Suppressor macrophage (primary cell): ENCODE results near the gene LRP8.

ENCODE experiments used
- DNase-seq, 4 experiments: peaks; one replicate each; pipeline ENCODE4 v3.0.0-alpha.2; 2020 to 2022

The LRP8 gene

GRCh38 chr1:53339736-53340635 is 12.1 kb upstream of the LRP8 start:
- no peak for DNase-seq

- DNase-seq = no peak
These were observed 10.6 kb upstream of the LRP8 start for GRCh38 chr1:53338423-53338822.

- no peak for DNase-seq
These were observed 9.6 kb upstream of the LRP8 start for GRCh38 chr1:53337499-53337898.

GRCh38 chr1:53336146-53336545 is 8.3 kb upstream of the LRP8 start:
- no peak for DNase-seq

- DNase-seq = no peak
These were observed 7.8 kb upstream of the LRP8 start for GRCh38 chr1:53335661-53336060.

- DNase-seq = peak in 1 of 4 experiments; percentile 17
These were observed 6.9 kb upstream of the LRP8 start for GRCh38 chr1:53334781-53335180.

GRCh38 chr1:53334312-53334711 is 6.4 kb upstream of the LRP8 start:
- DNase-seq = no peak

- no peak for DNase-seq
These were observed 5.0 kb upstream of the LRP8 start for GRCh38 chr1:53332833-53333232.

- DNase-seq = no peak
These were observed 4.3 kb upstream of the LRP8 start for GRCh38 chr1:53332186-53332564.

- no peak for DNase-seq
These were observed 3.7 kb upstream of the LRP8 start for GRCh38 chr1:53331446-53332185.

- peak; percentile 69 to 86 (median 80) for DNase-seq
These were observed 2.9 kb upstream of the LRP8 start for GRCh38 chr1:53330819-53331218.

- no peak for DNase-seq
These were observed 950 bp upstream of the LRP8 start for GRCh38 chr1:53328541-53329499.

- peak; percentile 15 to 62 (median 48) for DNase-seq
These were observed 522 bp downstream of the LRP8 start for GRCh38 chr1:53327182-53327913.

- DNase-seq = peak in 3 of 4 experiments; percentile 8 to 48 (median 42)
These were observed 1.2 kb downstream of the LRP8 start for GRCh38 chr1:53326598-53327181.

GRCh38 chr1:53326088-53326597 is 1.7 kb downstream of the LRP8 start:
- DNase-seq = peak; percentile 95 to 98 (median 96)

- peak in 1 of 4 experiments; percentile 15 for DNase-seq
These were observed 2.4 kb downstream of the LRP8 start for GRCh38 chr1:53325326-53326087.

- peak in 1 of 4 experiments; percentile 10 for DNase-seq
These were observed 3.1 kb downstream of the LRP8 start for GRCh38 chr1:53324728-53325297.

GRCh38 chr1:53324321-53324720 is 3.5 kb downstream of the LRP8 start:
- DNase-seq = no peak

GRCh38 chr1:53323316-53323715 is 4.6 kb downstream of the LRP8 start:
- no peak for DNase-seq
